NCI-H1417 (cell line): ENCODE results near the gene OR9A4.
"Not testable (repeated sequence)": the region's sequence is repeated elsewhere in the genome, so short reads cannot be mapped to it uniquely, and the experiment has no call there.

Source experiments
- DNase-seq, 3 experiments: peaks; one replicate each; lab custom pipeline; 2025; lab: John Stamatoyannopoulos, UW

Gene OR9A4

GRCh38 chr7:141916099-141916498 is at the start of gene OR9A4:
Gene OR9A4 (plus strand): TSS chr7:141916399. CDS start chr7:141918876, 2,477 bp downstream.
- no peak for DNase-seq

GRCh38 chr7:141866974-141867373 is 49.2 kb upstream of the OR9A4 start:
- DNase-seq = no peak

GRCh38 chr7:141872931-141873330 is 43.3 kb upstream of the OR9A4 start:
- DNase-seq = no peak

- no peak for DNase-seq
These were observed 41.4 kb upstream of the OR9A4 start for GRCh38 chr7:141874787-141875186.

GRCh38 chr7:141875453-141875852 is 40.7 kb upstream of the OR9A4 start:
- no peak for DNase-seq

- no peak for DNase-seq
These were observed 39.8 kb upstream of the OR9A4 start for GRCh38 chr7:141876371-141876770.

- DNase-seq = no peak
These were observed 38.8 kb upstream of the OR9A4 start for GRCh38 chr7:141877365-141877764.

- DNase-seq = no peak
These were observed 35.2 kb upstream of the OR9A4 start for GRCh38 chr7:141880960-141881359.

GRCh38 chr7:141884539-141885225 is 31.5 kb upstream of the OR9A4 start:
- DNase-seq = no peak

GRCh38 chr7:141889321-141889720 is 26.9 kb upstream of the OR9A4 start:
- no peak for DNase-seq

GRCh38 chr7:141891336-141891735 is 24.9 kb upstream of the OR9A4 start:
- DNase-seq = no peak

- DNase-seq = not testable (repeated sequence)
These were observed 16.8 kb upstream of the OR9A4 start for GRCh38 chr7:141899366-141899765.

- no peak for DNase-seq
These were observed 9.9 kb upstream of the OR9A4 start for GRCh38 chr7:141906285-141906684.

GRCh38 chr7:141911391-141911790 is 4.8 kb upstream of the OR9A4 start:
- DNase-seq = no peak

- no peak for DNase-seq
These were observed 634 bp upstream of the OR9A4 start for GRCh38 chr7:141915565-141915964.

- no peak for DNase-seq
These were observed 4.1 kb downstream of the OR9A4 start for GRCh38 chr7:141920281-141920680.

GRCh38 chr7:141928146-141928844 is 12.1 kb downstream of the OR9A4 start:
- no peak for DNase-seq

- DNase-seq = no peak
These were observed 12.6 kb downstream of the OR9A4 start for GRCh38 chr7:141928845-141929195.

GRCh38 chr7:141930211-141930610 is 14.0 kb downstream of the OR9A4 start:
- DNase-seq = no peak

- no peak for DNase-seq
These were observed 24.9 kb downstream of the OR9A4 start for GRCh38 chr7:141941075-141941474.

GRCh38 chr7:141943846-141944245 is 27.6 kb downstream of the OR9A4 start:
- no peak for DNase-seq

- no peak for DNase-seq
These were observed 28.6 kb downstream of the OR9A4 start for GRCh38 chr7:141944811-141945210.

GRCh38 chr7:141945356-141945755 is 29.2 kb downstream of the OR9A4 start:
- DNase-seq = no peak

- DNase-seq = no peak
These were observed 30.6 kb downstream of the OR9A4 start, which contains the start of gene CLEC5A for GRCh38 chr7:141946796-141947195. Gene CLEC5A (minus strand): TSS chr7:141946974. CDS start chr7:141946292, 682 bp downstream.
